Muscle of arm (tissue), 14 donors: Measurements from ENCODE around the gene TMEM143. TPM values are rescaled to one million over a fixed set of nuclear protein-coding genes. Genes with fewer than 3 reads are reported as not detected.

Experiments
- DNase-seq: peaks from one replicate; pipeline ENCODE4 v3.0.0-alpha.2; 2013
- long read RNA-seq, 11 donors: transcript quantifications; one replicate each; lab custom pipeline, GENCODE V29; 2026
- polyA plus RNA-seq, 12 donors: library from polyadenylated mRNA; unstranded; fragments of 120-200 nt; gene quantifications; one replicate each; pipeline ENCODE4 v1.2.1, GENCODE V29; 2013; ENCODE audit not compliant: insufficient read length in 12 of 12

The TMEM143 gene
- polyA plus RNA-seq, result 10 to 100 TPM in 10 of 12 donors, 1 to 10 TPM in 1, not detected in 1; 9.2 to 21.5 (median 17.1) TPM
- long read RNA-seq, donor 1, partial matches to known transcripts, result 0 of 1 reads
- long read RNA-seq, donor 1, other reads (novel, unspliced or antisense), result 0 of 1 reads
- long read RNA-seq, donor 2, partial matches to known transcripts, result 0 of 2 reads
- long read RNA-seq, donor 2, other reads (novel, unspliced or antisense), result 0 of 2 reads
- long read RNA-seq, donor 3, result 0 reads
- long read RNA-seq, donor 4, partial matches to known transcripts, result 0 of 2 reads
- long read RNA-seq, donor 4, other reads (novel, unspliced or antisense), result 0 of 2 reads
- long read RNA-seq, donor 5, partial matches to known transcripts, result 0 of 3 reads
- long read RNA-seq, donor 5, other reads (novel, unspliced or antisense), result 0 of 3 reads
- long read RNA-seq, donor 6, partial matches to known transcripts, result 0 of 1 reads
- long read RNA-seq, donor 6, other reads (novel, unspliced or antisense), result 0 of 1 reads
- long read RNA-seq, donor 7, partial matches to known transcripts, result 0 of 1 reads
- long read RNA-seq, donor 7, other reads (novel, unspliced or antisense), result 0 of 1 reads
- long read RNA-seq, donor 8, partial matches to known transcripts, result 0 of 2 reads
- long read RNA-seq, donor 8, other reads (novel, unspliced or antisense), result 0 of 2 reads
- long read RNA-seq, donor 9, partial matches to known transcripts, result 0 of 2 reads
- long read RNA-seq, donor 9, other reads (novel, unspliced or antisense), result 0 of 2 reads
- long read RNA-seq, donor 10, partial matches to known transcripts, result 0 of 3 reads
- long read RNA-seq, donor 10, other reads (novel, unspliced or antisense), result 0 of 3 reads
- long read RNA-seq, donor 11, partial matches to known transcripts, result 0 of 4 reads
- long read RNA-seq, donor 11, other reads (novel, unspliced or antisense), result 0 of 4 reads

DNA sequence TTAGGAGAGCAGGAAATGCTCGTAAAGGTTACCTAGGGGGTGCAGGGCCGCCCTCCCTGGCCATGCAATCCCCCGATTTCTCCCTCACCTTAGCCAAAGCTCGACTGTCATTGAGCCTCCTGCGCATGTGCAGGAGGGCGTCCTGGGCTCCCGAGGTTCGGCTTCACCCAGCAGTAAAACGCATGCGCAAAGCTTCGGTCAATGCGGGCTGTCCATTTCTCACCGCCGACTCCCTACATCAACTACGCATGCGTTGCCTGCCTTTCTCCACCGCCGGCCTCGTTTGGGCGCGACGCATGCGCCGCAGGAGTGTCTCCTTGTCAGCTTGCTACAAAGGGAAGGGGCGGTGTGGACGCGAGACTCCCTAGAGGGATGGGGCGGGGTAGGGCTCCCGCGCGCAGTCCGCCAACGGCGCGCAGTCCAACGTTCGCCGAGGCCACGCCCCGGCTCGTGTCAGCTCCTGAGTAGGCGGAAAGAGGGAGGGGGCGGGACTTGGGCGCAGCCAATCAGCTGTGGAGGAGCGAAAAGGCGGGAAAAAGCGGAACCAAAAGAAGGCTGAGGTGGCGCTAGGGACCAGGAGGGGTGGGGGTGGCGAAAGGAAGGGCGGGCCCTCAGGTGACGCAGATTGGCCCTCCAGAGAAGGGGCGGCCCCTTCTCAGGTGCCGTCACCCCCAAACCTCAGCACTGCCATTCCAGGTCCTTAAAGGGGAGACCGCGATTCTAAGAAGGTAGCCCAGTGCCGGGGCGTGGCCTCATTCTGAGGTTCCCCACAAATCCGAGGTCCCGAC is at the start of gene TMEM143, which contains the start of gene SYNGR4:
Gene TMEM143 (minus strand): TSS at position 131 of the 788 bp plus-strand sequence. CDS start 20 bp downstream, at position 111.
Gene SYNGR4 (plus strand): TSS at position 558 of the 788 bp plus-strand sequence. CDS start 1,476 bp downstream, outside the sequence.
- DNase-seq, result peak; percentile 100

DNA sequence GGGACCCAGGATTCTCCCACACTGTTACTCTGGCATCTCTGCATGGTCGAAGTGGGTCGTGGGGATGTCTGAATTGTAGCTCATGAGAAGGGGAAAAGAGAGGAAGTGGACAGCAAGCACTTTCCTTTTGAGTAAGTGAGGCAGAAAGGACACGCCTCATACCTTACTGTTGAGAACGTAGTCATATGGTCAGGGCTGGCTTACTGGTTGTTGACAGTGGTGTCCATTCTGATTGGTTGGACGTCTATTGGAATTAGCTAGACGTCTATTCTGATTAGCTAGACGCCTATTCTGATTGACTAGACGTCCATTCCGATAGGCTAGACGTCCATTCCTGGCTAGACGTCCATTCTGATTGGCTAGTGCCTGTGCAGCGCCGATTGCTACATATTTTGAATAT is 42.1 kb upstream of the TMEM143 start:
- DNase-seq, result no peak

DNA sequence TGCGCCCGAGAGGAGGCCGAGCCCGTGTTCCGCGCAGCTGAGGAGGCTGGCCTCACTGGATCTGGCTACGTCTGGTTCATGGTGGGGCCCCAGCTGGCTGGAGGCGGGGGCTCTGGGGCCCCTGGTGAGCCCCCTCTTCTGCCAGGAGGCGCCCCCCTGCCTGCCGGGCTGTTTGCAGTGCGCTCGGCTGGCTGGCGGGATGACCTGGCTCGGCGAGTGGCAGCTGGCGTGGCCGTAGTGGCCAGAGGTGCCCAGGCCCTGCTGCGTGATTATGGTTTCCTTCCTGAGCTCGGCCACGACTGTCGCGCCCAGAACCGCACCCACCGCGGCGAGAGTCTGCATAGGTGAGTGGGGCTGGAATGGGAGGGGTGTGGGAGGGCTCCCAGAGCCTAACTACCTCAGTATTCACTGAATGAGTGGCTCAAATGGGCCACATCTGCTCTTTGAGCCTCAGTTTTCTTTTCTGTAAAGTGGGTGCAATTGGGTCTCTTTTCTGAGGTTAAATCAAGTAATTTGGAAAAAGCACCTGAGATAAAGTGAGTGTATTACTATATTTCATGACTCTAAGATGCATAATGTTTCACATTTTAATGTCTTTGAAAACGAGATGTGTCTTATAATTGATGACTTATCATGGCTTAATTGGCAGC is 41.4 kb upstream of the TMEM143 start:
- no peak for DNase-seq

DNA sequence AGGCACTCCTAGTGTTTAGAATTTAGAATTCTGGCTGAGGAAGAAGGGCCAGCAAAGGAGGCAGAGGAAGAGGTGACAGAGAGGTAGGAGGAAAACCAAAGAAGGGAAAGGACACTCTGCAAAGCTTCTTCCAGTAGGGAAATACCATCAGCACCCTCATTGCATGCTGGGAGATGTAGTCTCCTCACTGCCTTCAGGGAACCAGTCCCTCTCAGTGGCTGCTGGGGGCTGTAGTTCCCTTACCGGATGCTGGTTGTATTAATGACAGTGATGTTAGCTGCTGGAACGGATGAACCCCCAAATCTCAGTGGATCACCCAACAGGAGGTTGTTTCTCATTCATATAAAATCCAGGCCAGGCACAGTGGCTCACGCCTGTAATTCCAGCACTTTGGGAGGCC is 39.9 kb upstream of the TMEM143 start:
- DNase-seq, result peak; percentile 49

DNA sequence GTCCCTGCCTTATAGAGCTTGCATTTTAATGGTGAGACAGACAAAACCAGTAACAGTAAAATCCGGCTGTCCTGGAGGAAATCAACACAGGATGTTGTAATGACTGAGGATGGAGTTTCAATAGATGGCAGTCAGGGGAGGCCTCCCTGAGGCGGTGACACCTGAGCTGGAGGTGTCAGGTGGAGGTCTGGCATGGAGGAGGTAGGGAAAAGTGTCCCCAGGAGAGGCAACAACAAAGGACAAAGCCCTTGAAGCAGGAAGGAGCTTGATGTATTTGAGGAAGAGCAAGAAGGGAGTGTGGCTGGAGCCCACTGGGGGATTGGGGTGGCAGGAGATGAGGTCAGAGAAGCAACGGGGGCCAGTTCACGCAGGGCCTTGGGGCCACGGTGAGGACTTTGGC is 37.5 kb upstream of the TMEM143 start:
- DNase-seq, result no peak

DNA sequence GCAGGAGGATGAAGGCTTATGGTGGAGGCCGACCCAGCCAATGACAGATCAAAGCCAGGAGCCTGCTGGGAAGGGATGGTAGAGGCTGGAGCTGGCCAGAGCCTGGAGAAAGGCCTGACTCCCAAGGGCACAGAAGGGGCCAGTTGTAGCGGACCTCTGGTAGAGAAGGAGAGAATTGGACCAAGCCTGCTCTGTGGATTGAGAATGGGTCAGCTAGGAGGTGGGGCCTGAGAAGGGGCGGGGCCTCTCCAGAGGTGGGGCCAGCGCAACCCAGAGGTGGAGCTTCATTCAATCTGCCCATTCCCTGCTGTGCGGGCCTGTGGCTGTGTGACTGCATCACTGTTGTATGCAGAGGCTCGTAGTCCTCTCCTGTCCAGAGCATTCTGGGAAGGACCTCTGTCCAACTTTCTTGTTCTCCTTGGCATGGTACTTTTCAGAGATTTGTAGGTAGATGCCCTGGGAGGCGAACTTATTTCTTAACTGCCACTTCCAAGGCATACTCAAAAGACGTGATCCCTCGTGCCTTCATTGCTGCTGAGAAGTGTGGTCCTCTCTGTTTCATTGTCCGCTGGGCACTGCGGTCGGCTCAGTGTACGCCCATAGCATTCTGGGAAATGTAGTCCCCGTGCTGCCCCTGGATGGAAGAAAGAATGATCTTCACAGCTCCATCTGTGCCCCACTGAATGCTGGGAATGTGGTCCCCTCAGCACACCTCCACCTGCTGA is 36.4 kb upstream of the TMEM143 start:
- peak; percentile 45 for DNase-seq

DNA sequence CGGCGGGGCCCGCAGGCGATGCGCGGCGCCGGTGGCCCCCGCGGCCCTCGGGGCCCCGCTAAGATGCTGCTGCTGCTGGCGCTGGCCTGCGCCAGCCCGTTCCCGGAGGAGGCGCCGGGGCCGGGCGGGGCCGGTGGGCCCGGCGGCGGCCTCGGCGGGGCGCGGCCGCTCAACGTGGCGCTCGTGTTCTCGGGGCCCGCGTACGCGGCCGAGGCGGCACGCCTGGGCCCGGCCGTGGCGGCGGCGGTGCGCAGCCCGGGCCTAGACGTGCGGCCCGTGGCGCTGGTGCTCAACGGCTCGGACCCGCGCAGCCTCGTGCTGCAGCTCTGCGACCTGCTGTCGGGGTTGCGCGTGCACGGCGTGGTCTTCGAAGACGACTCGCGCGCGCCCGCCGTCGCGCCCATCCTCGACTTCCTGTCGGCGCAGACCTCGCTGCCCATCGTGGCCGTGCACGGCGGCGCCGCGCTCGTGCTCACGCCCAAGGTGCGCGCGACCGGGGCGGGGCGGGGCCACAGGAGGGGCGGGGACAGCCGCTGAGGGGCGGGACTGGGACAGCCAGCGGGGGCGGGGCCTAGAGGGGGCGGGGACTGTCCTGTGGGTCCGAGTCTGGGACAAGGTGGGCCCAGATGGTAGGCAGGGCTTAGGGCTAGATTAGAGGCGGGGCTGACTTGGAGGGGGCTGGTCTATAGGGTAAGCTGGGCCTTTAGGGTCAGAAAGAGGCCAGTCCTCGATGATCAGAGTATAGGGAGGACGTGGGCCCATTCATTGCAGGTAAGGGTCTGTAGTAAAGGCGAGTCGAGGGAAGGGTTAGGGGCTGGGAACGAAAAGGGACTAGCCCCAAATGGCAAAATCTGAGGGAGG is 34.9 kb upstream of the TMEM143 start:
- peak; percentile 78 for DNase-seq

DNA sequence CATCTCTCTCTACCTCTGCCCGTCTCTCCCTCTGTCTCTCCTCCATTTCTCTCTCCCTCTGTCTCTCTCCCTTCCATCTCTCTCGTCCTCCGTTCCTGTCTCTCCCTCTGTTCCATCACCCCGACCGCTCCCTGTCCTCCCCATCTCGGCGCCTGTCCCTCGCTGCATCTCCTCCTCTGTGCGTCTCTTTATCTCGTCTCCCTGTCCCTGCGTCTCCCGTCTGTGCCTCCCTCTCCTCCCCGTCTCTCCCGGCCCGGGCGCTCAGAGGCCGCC is 34.3 kb upstream of the TMEM143 start:
- no peak for DNase-seq

DNA sequence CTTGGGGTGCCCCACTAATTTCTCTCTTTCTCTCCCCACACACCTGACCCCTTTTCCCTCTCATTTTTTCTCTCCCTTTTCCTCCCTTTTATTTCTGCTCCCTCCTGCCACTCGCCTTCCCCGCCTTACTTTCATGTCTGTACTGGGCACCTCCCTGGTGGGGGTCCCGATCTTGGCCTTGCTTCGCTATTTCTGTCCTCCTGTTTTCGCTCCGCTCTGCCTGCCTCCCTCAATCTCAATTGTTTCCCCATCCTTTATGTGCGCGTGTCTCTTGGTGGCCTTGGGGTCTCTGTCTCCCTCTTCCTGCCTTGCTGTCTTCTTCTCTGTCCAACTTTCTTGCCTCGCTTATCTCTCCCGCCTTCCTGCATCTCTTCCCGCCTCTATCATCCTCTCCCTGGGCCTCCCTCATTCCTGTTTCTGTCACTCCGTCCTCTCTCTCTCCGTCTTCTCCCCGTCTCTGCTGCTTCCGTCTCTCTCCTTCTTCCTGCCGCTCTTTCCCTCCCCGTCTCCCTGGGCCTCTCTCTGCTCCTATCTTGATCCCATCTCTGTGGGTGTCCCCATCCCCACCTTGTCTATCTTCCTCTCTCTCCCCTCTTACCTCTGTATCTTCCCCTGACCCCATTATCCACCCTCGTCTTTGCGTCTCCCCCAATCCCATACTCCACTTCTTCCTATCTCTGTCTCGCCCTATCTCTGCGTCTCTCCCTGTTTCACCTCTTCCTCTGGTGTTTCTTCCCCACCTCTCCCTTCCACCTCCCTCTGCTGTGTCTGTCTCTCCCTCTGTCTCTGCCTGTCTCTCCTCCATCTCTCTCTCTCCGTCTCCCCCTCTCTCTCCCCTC is 33.7 kb upstream of the TMEM143 start:
- no peak for DNase-seq

DNA sequence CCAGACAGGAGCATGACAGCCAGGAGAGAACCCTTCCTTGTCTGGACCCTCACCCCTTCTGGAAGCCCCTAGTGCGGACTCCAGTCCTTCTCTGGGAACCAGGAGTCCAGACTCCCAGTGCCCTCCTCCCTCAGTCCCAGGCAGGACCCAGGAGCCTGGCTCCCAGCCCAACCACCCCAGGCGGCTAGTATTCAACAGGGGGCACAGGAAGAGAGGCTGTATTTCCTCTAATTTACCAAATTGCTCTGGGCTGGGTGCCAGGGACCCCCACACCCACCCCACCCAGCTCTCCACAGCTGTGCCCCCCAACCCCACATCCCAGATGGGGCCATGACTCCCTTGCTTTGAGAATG is 33.1 kb upstream of the TMEM143 start:
- no peak for DNase-seq

DNA sequence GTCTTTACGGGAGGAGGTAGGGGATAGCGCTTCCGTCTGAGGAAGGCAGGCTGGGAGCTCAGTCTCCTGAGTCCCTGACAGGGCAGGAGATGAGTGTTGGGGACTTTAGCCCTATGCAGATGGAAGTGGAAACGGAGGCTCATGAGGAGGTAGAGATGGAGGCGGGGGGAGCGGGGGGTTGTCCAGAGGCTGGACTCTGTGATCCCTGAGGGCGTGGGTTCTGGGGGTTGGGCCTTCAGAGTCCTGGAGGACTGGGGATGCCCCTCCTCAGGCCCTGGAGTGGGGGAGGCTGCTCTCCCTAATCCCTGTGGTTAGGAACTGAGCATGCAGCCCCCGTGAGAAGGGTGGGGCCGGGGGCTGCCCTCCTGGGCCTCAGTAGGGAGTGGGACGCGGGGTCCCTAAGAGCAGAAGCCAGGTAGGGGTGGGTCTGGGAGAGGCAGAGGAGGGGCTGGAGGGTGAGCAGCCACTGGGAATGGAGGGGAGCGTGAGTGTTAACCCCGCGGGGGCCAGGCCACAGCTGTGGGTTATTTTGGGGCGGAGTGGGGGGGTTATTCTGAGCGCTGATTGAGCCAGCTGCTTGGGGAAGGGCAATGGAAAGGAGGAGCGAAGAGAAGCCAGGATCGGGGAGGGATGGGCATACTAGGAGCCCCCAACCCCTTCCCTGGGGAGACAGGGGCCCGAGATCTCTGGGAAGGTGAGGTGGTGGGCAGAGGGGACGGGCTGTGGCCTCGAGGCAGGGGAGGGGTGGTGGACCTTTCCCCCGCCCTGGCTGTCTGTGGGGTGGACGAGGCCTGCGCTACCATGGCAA is 32.5 kb upstream of the TMEM143 start:
- no peak for DNase-seq

DNA sequence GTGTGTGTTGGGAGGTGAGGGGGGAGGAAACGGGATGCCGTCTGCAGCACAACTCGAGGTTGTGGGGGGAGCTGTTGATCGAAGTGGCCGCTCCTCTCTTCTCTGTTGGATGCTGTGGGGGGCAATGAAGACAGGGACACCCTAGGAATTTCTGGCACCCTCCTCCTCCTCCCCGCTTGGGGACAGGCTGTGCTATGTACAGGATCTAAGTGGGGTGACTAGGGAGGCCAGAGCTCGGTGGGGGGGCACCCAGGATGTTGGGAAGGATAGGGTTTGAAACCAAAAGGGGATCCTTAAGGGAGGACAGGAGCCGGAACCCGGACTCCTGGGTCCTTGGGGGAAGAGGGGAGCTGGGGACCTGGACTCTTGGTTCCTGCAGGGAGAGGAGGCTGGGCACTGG is 31.8 kb upstream of the TMEM143 start:
- DNase-seq, result no peak

DNA sequence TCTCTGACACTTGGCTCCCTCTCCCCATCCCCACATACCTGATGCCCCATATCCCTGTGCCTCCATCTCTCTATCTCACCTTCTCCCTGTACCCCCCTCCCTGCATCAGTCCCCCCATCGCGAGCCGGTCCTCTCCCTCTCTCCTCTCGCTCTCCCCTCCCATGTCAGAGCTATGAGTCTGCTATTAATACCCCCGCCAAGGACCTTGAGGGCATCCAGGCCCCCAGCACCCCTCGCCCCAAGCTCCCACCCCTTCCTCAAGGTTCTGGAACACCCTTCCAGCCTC is 31.4 kb upstream of the TMEM143 start:
- DNase-seq, result no peak

DNA sequence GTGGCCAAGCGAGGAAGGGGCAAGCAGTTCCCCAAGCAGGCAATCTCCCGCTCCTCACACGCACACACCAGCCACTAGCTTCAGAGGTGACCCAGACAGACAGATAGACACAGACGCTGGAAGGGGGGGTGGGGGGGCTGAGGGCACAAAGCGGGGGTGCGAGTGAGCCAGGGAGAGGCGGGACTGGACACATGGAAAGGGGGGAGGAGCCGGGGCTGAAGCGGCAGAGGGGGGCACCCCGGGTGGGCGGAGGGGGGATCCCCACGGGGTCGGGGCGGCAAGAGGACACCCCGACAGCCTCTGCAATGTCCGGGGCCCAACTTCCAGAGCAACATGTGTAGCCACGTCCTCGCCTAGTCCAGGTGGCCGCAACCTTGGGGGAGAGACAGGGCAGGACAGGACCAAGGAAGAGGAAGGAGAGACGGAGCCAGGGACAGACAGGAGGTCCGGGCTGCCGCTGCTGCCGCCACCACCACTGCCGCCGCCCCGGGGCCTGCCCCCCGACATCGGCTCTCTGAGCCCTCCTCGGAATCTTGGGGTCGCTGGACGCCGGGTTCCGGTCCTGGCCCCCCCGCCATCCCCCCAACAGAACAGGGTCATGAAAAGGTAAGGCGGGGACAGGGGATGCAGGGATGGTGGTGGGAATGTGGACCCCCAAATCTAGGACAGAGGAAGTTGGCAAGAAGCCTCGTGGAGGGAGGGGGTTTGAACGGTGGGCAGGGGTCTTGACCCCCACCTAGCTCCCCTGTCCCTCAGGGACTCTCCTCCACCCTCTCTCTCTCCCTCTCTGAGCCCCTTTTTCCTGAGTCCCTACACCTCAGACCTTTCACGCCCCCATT is 30.8 kb upstream of the TMEM143 start:
- no peak for DNase-seq

DNA sequence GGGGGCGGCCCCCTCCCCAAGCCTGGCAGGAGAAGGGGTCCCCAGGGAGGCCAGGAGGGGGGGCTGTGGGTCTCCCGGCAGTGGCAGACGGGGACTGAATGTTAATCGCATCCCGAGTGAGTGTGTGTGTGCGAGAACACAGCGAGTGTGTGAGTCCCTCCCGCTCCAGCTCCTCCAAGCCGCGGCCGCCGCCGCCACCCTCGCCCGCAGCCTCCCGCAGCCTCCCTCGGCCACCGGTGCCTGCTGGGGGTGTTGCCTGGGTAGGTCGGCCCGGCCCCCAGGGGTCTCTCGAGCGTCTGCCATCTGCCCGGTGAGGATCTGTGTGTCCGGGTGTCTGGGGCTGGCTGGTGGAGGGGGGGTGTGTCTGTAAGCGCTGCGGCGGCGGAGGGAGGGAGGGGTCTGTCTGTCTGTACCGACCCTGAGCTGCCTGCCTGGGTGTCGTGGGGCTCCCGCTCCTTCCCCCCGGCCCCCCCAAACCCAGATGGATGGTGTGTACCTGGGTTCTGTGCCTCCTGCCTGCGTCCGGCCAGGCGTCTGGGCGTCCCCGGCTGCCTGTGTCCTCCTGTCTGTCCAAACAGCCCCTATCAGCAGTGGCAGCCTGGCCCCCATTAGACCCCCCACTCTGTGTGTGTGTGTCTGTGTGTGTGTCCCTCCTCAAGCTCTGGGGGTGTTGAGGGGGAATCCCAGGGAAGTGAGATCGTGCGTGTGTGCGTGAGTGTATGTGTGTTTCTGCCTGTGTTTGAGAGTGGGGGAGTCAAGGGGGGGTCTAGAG is 30.0 kb upstream of the TMEM143 start, which contains the start of gene GRIN2D:
Gene GRIN2D (plus strand): TSS at position 110 of the 772 bp plus-strand sequence. CDS start 4,725 bp downstream, outside the sequence.
- DNase-seq, result no peak

DNA sequence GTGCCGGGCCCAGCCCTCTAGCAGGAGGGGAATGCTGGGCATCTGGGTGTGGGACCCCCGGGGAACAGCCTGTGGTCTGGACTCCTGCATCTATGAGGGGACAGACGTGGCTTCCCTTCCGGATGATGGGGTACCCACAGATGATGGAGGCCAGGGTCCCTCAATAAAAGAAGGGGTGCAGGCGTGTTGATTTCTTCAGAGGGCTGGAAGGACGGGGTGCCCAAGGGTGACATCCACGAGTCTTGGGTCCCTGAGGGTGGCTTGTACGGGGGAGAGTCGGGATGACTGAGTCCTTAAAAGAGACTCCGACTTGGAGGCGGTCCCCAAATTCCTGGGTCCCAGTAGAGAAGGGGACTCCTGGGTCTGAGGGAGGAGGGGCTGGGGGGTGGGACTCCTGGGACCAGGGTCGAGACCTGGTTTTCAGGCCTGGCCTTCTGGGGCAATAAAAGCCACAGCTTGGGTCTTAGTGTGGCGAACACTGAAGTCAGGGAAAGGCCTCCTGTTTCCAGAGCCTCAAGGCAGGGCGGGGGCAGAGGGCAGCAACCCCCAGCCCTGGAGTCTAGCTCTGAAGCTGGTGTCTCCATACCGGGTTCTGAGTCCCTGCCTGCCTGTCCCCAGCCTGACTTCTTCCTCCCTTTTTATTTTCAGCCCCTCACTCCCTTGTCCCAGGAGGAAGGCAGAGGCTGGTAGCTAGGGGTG is 29.3 kb upstream of the TMEM143 start:
- no peak for DNase-seq
